ENCODE measurements around the gene RABL6. TPM values are rescaled to one million over a fixed set of nuclear protein-coding genes. Genes with fewer than 3 reads are reported as not detected.

Gene RABL6
- total and polyA plus RNA-seq, 2 of the 4 experiments (the other 2 are of a cell fraction): 37.1 to 47.5 TPM

DNA sequence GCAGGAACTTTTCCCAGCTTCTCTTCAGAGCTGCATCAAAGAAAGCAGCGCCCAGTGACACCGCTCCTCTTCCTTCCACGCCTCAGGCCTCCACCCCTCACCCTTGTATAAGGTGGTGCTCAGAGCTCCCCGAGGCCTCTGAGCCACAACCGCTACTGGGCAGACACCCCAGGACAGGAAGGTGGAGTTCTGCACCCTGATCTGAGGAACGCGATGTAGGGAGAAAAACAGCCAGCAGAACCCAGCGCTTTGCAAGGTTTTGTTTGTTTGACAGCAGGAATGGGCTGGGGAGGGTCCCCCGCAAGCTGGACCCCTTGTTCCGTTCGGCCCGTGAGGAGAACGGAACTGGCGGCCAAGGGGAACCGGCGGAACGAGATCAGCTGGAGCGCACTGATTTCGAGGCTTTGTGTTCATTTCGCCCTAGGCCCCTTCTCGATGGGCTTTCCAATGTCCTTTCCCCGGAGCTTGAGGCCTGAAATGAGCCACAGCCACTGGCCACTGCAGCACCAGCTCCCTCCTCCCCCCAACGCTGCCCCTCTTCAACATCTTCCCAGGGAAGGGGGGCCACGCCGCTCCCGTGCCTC, 54.2 kb downstream of the RABL6 start:
- BruUV-seq (replicated peaks): no TSS peak
- no peak for TF ChIP-seq NFE2L2 (IDR thresholded peaks at IDR 0.05; ENCODE audit: low read depth, low read length)
- no peak for TF ChIP-seq BHLHE40 (IDR thresholded peaks at IDR 0.05; ENCODE audit: low read depth, low read length)
- TF ChIP-seq, protein P1, sequence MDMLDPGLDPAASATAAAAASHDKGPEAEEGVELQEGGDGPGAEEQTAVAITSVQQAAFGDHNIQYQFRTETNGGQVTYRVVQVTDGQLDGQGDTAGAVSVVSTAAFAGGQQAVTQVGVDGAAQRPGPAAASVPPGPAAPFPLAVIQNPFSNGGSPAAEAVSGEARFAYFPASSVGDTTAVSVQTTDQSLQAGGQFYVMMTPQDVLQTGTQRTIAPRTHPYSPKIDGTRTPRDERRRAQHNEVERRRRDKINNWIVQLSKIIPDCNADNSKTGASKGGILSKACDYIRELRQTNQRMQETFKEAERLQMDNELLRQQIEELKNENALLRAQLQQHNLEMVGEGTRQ (IDR thresholded peaks at IDR 0.05; ENCODE audit: low read depth, low read length): no peak
- no peak for TF ChIP-seq RFX5 (IDR thresholded peaks at IDR 0.05; ENCODE audit: low read depth, low read length)
- no peak for TF ChIP-seq POLR2A (IDR thresholded peaks at IDR 0.05; ENCODE audit: low read depth, low read length)
- TF ChIP-seq, protein P2, sequence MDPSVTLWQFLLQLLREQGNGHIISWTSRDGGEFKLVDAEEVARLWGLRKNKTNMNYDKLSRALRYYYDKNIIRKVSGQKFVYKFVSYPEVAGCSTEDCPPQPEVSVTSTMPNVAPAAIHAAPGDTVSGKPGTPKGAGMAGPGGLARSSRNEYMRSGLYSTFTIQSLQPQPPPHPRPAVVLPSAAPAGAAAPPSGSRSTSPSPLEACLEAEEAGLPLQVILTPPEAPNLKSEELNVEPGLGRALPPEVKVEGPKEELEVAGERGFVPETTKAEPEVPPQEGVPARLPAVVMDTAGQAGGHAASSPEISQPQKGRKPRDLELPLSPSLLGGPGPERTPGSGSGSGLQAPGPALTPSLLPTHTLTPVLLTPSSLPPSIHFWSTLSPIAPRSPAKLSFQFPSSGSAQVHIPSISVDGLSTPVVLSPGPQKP (IDR thresholded peaks at IDR 0.05; ENCODE audit: borderline replicate concordance, low read depth, low read length): no peak
- TF ChIP-seq CTCF (conservative IDR thresholded peaks at IDR 0.05; ENCODE audit: low read depth, low read length): no peak
- TF ChIP-seq SMC3 (IDR thresholded peaks at IDR 0.05; ENCODE audit: low read depth, low read length): no peak
- TF ChIP-seq MAZ (IDR thresholded peaks at IDR 0.05; ENCODE audit: borderline replicate concordance, low read depth, low read length): no peak

More for the DNA sequence above, 54.2 kb downstream of the RABL6 start:
- H3K9me1 ChIP-seq (ENCODE audit: insufficient read depth, low read length): peaks cover 5% of the 10 kb centered on the region
- H2BK5ac ChIP-seq (ENCODE audit: low read depth, low read length, poor library complexity, severe bottlenecking): no peak overlapping the region
- no peak overlapping the region for H3K27ac ChIP-seq (ENCODE audit: insufficient read depth, low read length)
- DNase-seq (no peak), ATAC-seq (ENCODE audit: low read depth) (no peak)
- no peak overlapping the region for H3K4ac ChIP-seq (ENCODE audit: low read depth, low read length)
- no peak overlapping the region for H3K9ac ChIP-seq (ENCODE audit: low read depth, low read length)
- CTCF ChIA-PET: no interaction called here
- no peak overlapping the region for H2BK20ac ChIP-seq (ENCODE audit: low read depth, low read length)
- H2AK5ac ChIP-seq (ENCODE audit: low read depth, low read length): no peak overlapping the region
- H2AK9ac ChIP-seq (replicated peaks; ENCODE audit: low read depth, low read length, poor library complexity): no peak overlapping the region
- H3K4me2 ChIP-seq (ENCODE audit: low read depth, low read length): no peak overlapping the region
- intact Hi-C loops (cut with micrococcal nuclease): no loop called here
- no peak overlapping the region for H2BK15ac ChIP-seq (ENCODE audit: low read depth, low read length)
- H3K23ac ChIP-seq (ENCODE audit: low read depth, low read length): no peak overlapping the region
- H4K8ac ChIP-seq (ENCODE audit: low read depth in 2 of 2, low read length in 2 of 2): no peak overlapping the region
- no peaks in the 10 kb centered on the region for H3K27me3 ChIP-seq (ENCODE audit: control insufficient read depth, insufficient read depth, low read length)
- 96% methylated on average over 12 of the region's 26 CpGs; no CpG with 5 or more reads in 1 of the 2 experiments for WGBS, 2 experiments (ENCODE audit: extremely low coverage in 2 of 2, insufficient read length in 1 of 2)
- H3K4me1 ChIP-seq (ENCODE audit: control insufficient read depth, insufficient read depth, low read length): peaks cover 12% of the 10 kb centered on the region
- H3K79me1 ChIP-seq (ENCODE audit: low read depth in 1 of 2, low read length in 2 of 2): peaks cover 16 to 47% of the 10 kb centered on the region in 2 experiments
- H3K36me3 ChIP-seq (ENCODE audit: control insufficient read depth, insufficient read depth, low read length): peaks cover 35% of the 10 kb centered on the region
- POLR2A ChIA-PET (ENCODE audit: unreplicated experiment): no interaction called here
- no peak overlapping the region for H3K4me3 ChIP-seq (ENCODE audit: insufficient read depth, low read depth, low read length)
- no peaks in the 10 kb centered on the region for H3K9me3 ChIP-seq (ENCODE audit: control insufficient read depth, insufficient read depth, low read length)
- peaks cover 17% of the 10 kb centered on the region for H4K20me1 ChIP-seq (ENCODE audit: insufficient read depth, low read length)
- H2AFZ ChIP-seq (replicated peaks; ENCODE audit: low read length, poor library complexity): no peak overlapping the region
- dilution Hi-C loops (cut with HindIII; ENCODE audit: low sequenced_read_pairs, unreplicated experiment): no loop called here
- H3K18ac ChIP-seq (ENCODE audit: low read depth, low read length): no peak overlapping the region
- H2BK120ac ChIP-seq (ENCODE audit: low read depth, low read length): no peak overlapping the region
- no peak overlapping the region for H3K56ac ChIP-seq (ENCODE audit: extremely low read depth, insufficient read depth, low read length)
- no peak overlapping the region for H4K91ac ChIP-seq (ENCODE audit: insufficient read depth, low read depth, low read length)
- in situ Hi-C loops (cut with MboI; ENCODE audit: low sequenced_read_pairs): no loop called here
- H3K14ac ChIP-seq (replicated peaks; ENCODE audit: low read depth, low read length): no peak overlapping the region
- H4K5ac ChIP-seq (ENCODE audit: low read depth, low read length): no peak overlapping the region

Data from IMR-90 (cell line).